OCI-LY3 (cell line): ENCODE measurements around the gene RARG.
A peak's percentile ranks its signal among the peaks of the same experiment; 100 is the strongest.

Source experiments
- H2AFZ ChIP-seq: fragments of 200-600, 300-600 bp; shearing (Covaris generic); 2 replicates; pipeline ENCODE4 v1.6.0; 2014; ENCODE audit warnings: antibody characterized with exemption, low read depth, low read length
- H3K27ac ChIP-seq: fragments of 200-600, 300-600 bp; sonication (generic); 2 replicates; pipeline ENCODE4 v1.5.1; 2014; ENCODE audit warnings: mild to moderate bottlenecking, low read length, moderate library complexity, mixed read lengths
- H3K27me3 ChIP-seq: fragments of 200-600, 300-600 bp; sonication (generic); 2 replicates; pipeline ENCODE4 v1.6.1; 2014; ENCODE audit warnings: low read depth, low read length, mixed read lengths
- H3K36me3 ChIP-seq: fragments of 200-600, 300-600 bp; sonication (generic); replicated peaks from 2 replicates; pipeline ENCODE3; 2014; ENCODE audit warnings: low read depth, low read length, mixed read lengths
- H3K4me1 ChIP-seq: fragments of 300-600, 200-600 bp; sonication (generic); 2 replicates; pipeline ENCODE4 v1.6.1; 2014; ENCODE audit warnings: low read length, mixed read lengths
- H3K4me2 ChIP-seq: fragments of 200-600, 300-600 bp; sonication (generic); 2 replicates; pipeline ENCODE4 v1.6.1; 2014; ENCODE audit warnings: low read length, mixed read lengths
- H3K4me3 ChIP-seq: fragments of 300-600, 200-600 bp; sonication (generic); 2 replicates; pipeline ENCODE4 v1.5.1; 2014; ENCODE audit warnings: antibody characterized with exemption, mild to moderate bottlenecking, low read length, moderate library complexity
- H3K79me2 ChIP-seq: fragments of 300-600, 200-600 bp; shearing (Covaris generic); 2 replicates; pipeline ENCODE4 v1.6.1; 2014; ENCODE audit warnings: mild to moderate bottlenecking, low read length, mixed read lengths
- H3K9ac ChIP-seq: fragments of 300-600, 200-600 bp; shearing (Covaris generic); 2 replicates; pipeline ENCODE4 v1.6.0; 2014; ENCODE audit warnings: mild to moderate bottlenecking, low read length, moderate library complexity
- H3K9me3 ChIP-seq: fragments of 200-600, 300-600 bp; shearing (Covaris generic); 2 replicates; pipeline ENCODE4 v1.6.1; 2014; ENCODE audit warnings: low read length, mixed read lengths; ENCODE audit not compliant: insufficient read depth
- H4K20me1 ChIP-seq: fragments of 200-600, 300-600 bp; sonication (generic); 2 replicates; pipeline ENCODE4 v1.6.1; 2016; ENCODE audit warnings: low read length, mixed read lengths; ENCODE audit not compliant: insufficient read depth
- CTCF ChIP-seq: fragments of 200-600, 300-600 bp; sonication (generic); IDR thresholded peaks from 2 replicates; pipeline ENCODE4 v1.5.1; 2014; ENCODE audit warnings: antibody characterized with exemption, low read length, low read depth
- EZH2phosphoT487 ChIP-seq: fragments of 200-600 bp; shearing (Covaris generic); IDR thresholded peaks from 2 replicates; pipeline ENCODE4 v1.6.1; 2018; ENCODE audit warnings: antibody characterized with exemption, mixed run types, low read depth

The RARG gene

GRCh38 chr12:53213348-53213747, 18.7 kb downstream of the RARG start:
- H3K9ac ChIP-seq = no peak overlapping the region
- no peaks in the 10 kb centered on the region for H4K20me1 ChIP-seq
- no peak overlapping the region for H3K27ac ChIP-seq
- H3K79me2 ChIP-seq = no peaks in the 10 kb centered on the region
- H3K36me3 ChIP-seq = no peaks in the 10 kb centered on the region
- TF ChIP-seq EZH2phosphoT487 (no peak), CTCF (peak; percentile 94)
- no peak overlapping the region for H3K4me3 ChIP-seq
- peak overlapping the region; percentile 17; the same call in 1 of the 2 replicates for H3K4me2 ChIP-seq
- no peaks in the 10 kb centered on the region for H3K9me3 ChIP-seq
- H3K27me3 ChIP-seq = no peaks in the 10 kb centered on the region
- H3K4me1 ChIP-seq = peaks cover 16% of the 10 kb centered on the region
- no peak overlapping the region for H2AFZ ChIP-seq

GRCh38 chr12:53212931-53213330, 19.1 kb downstream of the RARG start:
- Histone ChIP-seq H3K36me3 (no peaks in the 10 kb centered on the region), H3K4me3 (no peak overlapping the region), H3K9ac (no peak overlapping the region), H4K20me1 (no peaks in the 10 kb centered on the region), H3K27me3 (no peaks in the 10 kb centered on the region), H3K4me2 (no peak overlapping the region), H3K79me2 (no peaks in the 10 kb centered on the region), H2AFZ (no peak overlapping the region), H3K27ac (no peak overlapping the region), H3K9me3 (no peaks in the 10 kb centered on the region), H3K4me1 (peaks cover 20% of the 10 kb centered on the region)
- TF ChIP-seq EZH2phosphoT487 = no peak
- no peak for TF ChIP-seq CTCF

GRCh38 chr12:53211476-53212381, 20.3 kb downstream of the RARG start:
- H3K9me3 ChIP-seq = no peaks in the 10 kb centered on the region
- H4K20me1 ChIP-seq = no peaks in the 10 kb centered on the region
- no peak overlapping the region for H3K9ac ChIP-seq
- H3K4me2 ChIP-seq = no peak overlapping the region
- H3K36me3 ChIP-seq = no peaks in the 10 kb centered on the region
- H3K4me3 ChIP-seq = no peak overlapping the region
- no peaks in the 10 kb centered on the region for H3K27me3 ChIP-seq
- H2AFZ ChIP-seq = no peak overlapping the region
- no peaks in the 10 kb centered on the region for H3K79me2 ChIP-seq
- peaks cover 31% of the 10 kb centered on the region for H3K4me1 ChIP-seq
- no peak overlapping the region for H3K27ac ChIP-seq
- TF ChIP-seq CTCF (peak; percentile 60), EZH2phosphoT487 (no peak)

- Histone ChIP-seq H3K9ac (no peak overlapping the region), H3K79me2 (no peaks in the 10 kb centered on the region), H3K36me3 (no peaks in the 10 kb centered on the region), H3K27me3 (no peaks in the 10 kb centered on the region), H4K20me1 (no peaks in the 10 kb centered on the region), H3K4me2 (no peak overlapping the region), H3K9me3 (no peaks in the 10 kb centered on the region), H3K27ac (no peak overlapping the region), H3K4me3 (no peak overlapping the region), H2AFZ (no peak overlapping the region), H3K4me1 (peaks cover 40% of the 10 kb centered on the region)
- TF ChIP-seq CTCF = no peak
- TF ChIP-seq EZH2phosphoT487 = no peak
These were observed 21.2 kb downstream of the RARG start for GRCh38 chr12:53210843-53211242.
